Mesothelial cell of epicardium (in vitro differentiated cells): Measurements from ENCODE around the gene DYNC1I2. TPM values are rescaled to one million over a fixed set of nuclear protein-coding genes. Genes with fewer than 3 reads are reported as not detected.

Source experiments
- DNase-seq, 2 experiments: peaks; one replicate each; pipeline ENCODE4 v3.0.0; 2021; ENCODE audit warnings: low spot score in 2 of 2; ENCODE audit not compliant: unreplicated experiment in 2 of 2
- H3K27ac Mint-ChIP-seq: 2 replicates; pipeline ENCODE4 v1.8.0; 2021; ENCODE audit warnings: mixed read lengths
- H3K27me3 Mint-ChIP-seq: 2 replicates; pipeline ENCODE4 v1.8.0; 2021; ENCODE audit warnings: low read depth, mixed read lengths
- H3K36me3 Mint-ChIP-seq: 2 replicates; pipeline ENCODE4 v1.8.0; 2021; ENCODE audit warnings: mixed read lengths
- H3K4me1 Mint-ChIP-seq: 2 replicates; pipeline ENCODE4 v1.8.0; 2021; ENCODE audit warnings: mixed read lengths
- H3K4me3 Mint-ChIP-seq: 2 replicates; pipeline ENCODE4 v1.8.0; 2021; ENCODE audit warnings: mild to moderate bottlenecking, moderate library complexity, mixed read lengths
- H3K9me3 Mint-ChIP-seq: 2 replicates; pipeline ENCODE4 v1.8.0; 2021; ENCODE audit warnings: mixed read lengths
- CTCF ChIP-seq: fragments of 200-600 bp; sonication (generic); IDR thresholded peaks from one replicate; pipeline ENCODE4 v1.5.0; 2021; ENCODE audit warnings: antibody characterized with exemption; ENCODE audit not compliant: unreplicated experiment
- total RNA-seq: library from RNA; stranded (reverse); gene quantifications from 3 replicates; pipeline ENCODE4 v1.2.1, GENCODE V29; 2021

DYNC1I2 gene
- total RNA-seq, 1 donor from 2014 or later: 112 TPM

GRCh38 chr2:171678619-171679018, 8.7 kb upstream of the DYNC1I2 start:
- DNase-seq: no peak
- H3K36me3 Mint-ChIP-seq: no peaks in the 10 kb centered on the region
- peaks cover 4% of the 10 kb centered on the region for H3K27me3 Mint-ChIP-seq
- H3K27ac Mint-ChIP-seq: no peak overlapping the region
- H3K9me3 Mint-ChIP-seq: no peaks in the 10 kb centered on the region
- H3K4me3 Mint-ChIP-seq: no peak overlapping the region
- no peak for TF ChIP-seq CTCF
- peaks cover under 1% of the 10 kb centered on the region for H3K4me1 Mint-ChIP-seq

- Mint-ChIP-seq H3K9me3 (no peaks in the 10 kb centered on the region), H3K36me3 (peaks cover 4% of the 10 kb centered on the region), H3K27me3 (no peaks in the 10 kb centered on the region), H3K4me3 (peak overlapping the region; percentile 89), H3K4me1 (peaks cover 17% of the 10 kb centered on the region), H3K27ac (peak overlapping the region; percentile 98)
- DNase-seq: no peak
- TF ChIP-seq CTCF: no peak
Observed at GRCh38 chr2:171688129-171688465, 828 bp downstream of the DYNC1I2 start.

- DNase-seq: no peak
- Mint-ChIP-seq H3K36me3 (peaks cover 26% of the 10 kb centered on the region), H3K4me3 (no peak overlapping the region), H3K27ac (no peak overlapping the region), H3K27me3 (no peaks in the 10 kb centered on the region), H3K4me1 (peaks cover 15% of the 10 kb centered on the region), H3K9me3 (no peaks in the 10 kb centered on the region)
- no peak for TF ChIP-seq CTCF
Observed at GRCh38 chr2:171692331-171692730, 5.1 kb downstream of the DYNC1I2 start.

GRCh38 chr2:171702781-171703556, 15.7 kb downstream of the DYNC1I2 start:
- no peak for DNase-seq
- peaks cover 12% of the 10 kb centered on the region for H3K4me1 Mint-ChIP-seq
- no peak for TF ChIP-seq CTCF
- H3K4me3 Mint-ChIP-seq: no peak overlapping the region
- H3K27me3 Mint-ChIP-seq: no peaks in the 10 kb centered on the region
- H3K9me3 Mint-ChIP-seq: no peaks in the 10 kb centered on the region
- H3K36me3 Mint-ChIP-seq: peaks cover 11% of the 10 kb centered on the region
- peak overlapping the region; percentile 12 for H3K27ac Mint-ChIP-seq

- H3K9me3 Mint-ChIP-seq: no peaks in the 10 kb centered on the region
- H3K4me3 Mint-ChIP-seq: no peak overlapping the region
- H3K27me3 Mint-ChIP-seq: no peaks in the 10 kb centered on the region
- peak overlapping the region; percentile 19 for H3K27ac Mint-ChIP-seq
- H3K4me1 Mint-ChIP-seq: peaks cover 13% of the 10 kb centered on the region
- peaks cover 9% of the 10 kb centered on the region for H3K36me3 Mint-ChIP-seq
- TF ChIP-seq CTCF: peak; percentile 40
- DNase-seq: no peak
Observed at GRCh38 chr2:171703574-171704347, 16.5 kb downstream of the DYNC1I2 start.
